Activated CD4-positive, alpha-beta T cell treated with anti-CD3 and anti-CD28 coated beads for 36 hours (primary cell): ENCODE data around the gene ARSA. TPM values are rescaled to one million over a fixed set of nuclear protein-coding genes. Genes with fewer than 3 reads are reported as not detected.
"Not testable (repeated sequence)": the region's sequence is repeated elsewhere in the genome, so short reads cannot be mapped to it uniquely, and the experiment has no call there.

Source experiments
- ATAC-seq: fragments of 200-7000 bp; cut with Tn5 transposase; one replicate; pipeline ENCODE4 v1.10.0; 2021; ENCODE audit warnings: mild to moderate bottlenecking, moderate library complexity
- CTCF ChIA-PET: fragments of 350-600 bp; sonication (Branson Sonifier 250); formaldehyde crosslinking; loops from one replicate; lab custom pipeline; 2021; ENCODE audit warnings: antibody characterized with exemption; lab: Charles Lee
- POLR2A ChIA-PET: fragments of 350-600 bp; sonication (Branson Sonifier 250); formaldehyde crosslinking; loops from one replicate; lab custom pipeline; 2021; ENCODE audit warnings: antibody characterized with exemption, inconsistent platforms; lab: Charles Lee
- DNase-seq: peaks from one replicate; pipeline ENCODE4 v3.0.0-alpha.2; 2020
- H3K27ac Mint-ChIP-seq: one replicate; pipeline ENCODE4 v1.8.0; 2021; ENCODE audit warnings: mixed read lengths
- H3K27me3 Mint-ChIP-seq: one replicate; pipeline ENCODE4 v1.8.0; 2021; ENCODE audit warnings: mixed read lengths
- H3K36me3 Mint-ChIP-seq: one replicate; pipeline ENCODE4 v1.8.0; 2021; ENCODE audit warnings: low read depth, mixed read lengths
- H3K4me1 Mint-ChIP-seq: one replicate; pipeline ENCODE4 v1.8.0; 2021; ENCODE audit warnings: mixed read lengths
- H3K4me3 Mint-ChIP-seq: one replicate; pipeline ENCODE4 v1.8.0; 2021; ENCODE audit warnings: mild to moderate bottlenecking, moderate library complexity, mixed read lengths
- H3K9me3 Mint-ChIP-seq: one replicate; pipeline ENCODE4 v1.8.0; 2021; ENCODE audit warnings: low read depth, mixed read lengths
- intact Hi-C, 2 experiments: fragments of 100-400 bp; cut with DNase I in 1 of 2; cut with micrococcal nuclease in 1 of 2; formaldehyde crosslinking; loops; one replicate each; pipeline versions ENCODE4 v1.14.2 to v1.15.1; 2022 to 2024; cut with DNase I, micrococcal nuclease
- total RNA-seq, 2 experiments: library from RNA; stranded (reverse); gene quantifications; one replicate each; pipeline ENCODE4 v1.2.3, GENCODE V29; 2021

The ARSA gene
- total RNA-seq, 2 experiments from 2014 or later: 14.9 to 15.4 TPM

- Mint-ChIP-seq H3K27ac (no peak overlapping the region), H3K36me3 (no peaks in the 10 kb centered on the region)
- intact Hi-C loops: no loop called here
Observed at GRCh38 chr22:50653256-50653655, 25.3 kb upstream of the ARSA start.

DNA sequence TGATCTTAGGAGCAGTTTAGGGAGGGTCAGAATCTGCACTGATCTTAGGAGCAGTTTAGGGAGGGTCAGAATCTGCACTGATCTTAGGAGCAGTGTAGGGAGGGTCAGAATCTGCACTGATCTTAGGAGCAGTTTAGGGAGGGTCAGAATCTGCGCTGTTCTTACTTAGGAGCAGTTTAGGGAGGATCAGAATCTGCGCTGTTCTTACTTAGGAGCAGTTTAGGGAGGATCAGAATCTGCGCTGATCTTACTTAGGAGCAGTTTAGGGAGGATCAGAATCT, 15.8 kb upstream of the ARSA start:
- ATAC-seq, H3K4me3 Mint-ChIP-seq, H3K4me1 Mint-ChIP-seq, H3K27ac Mint-ChIP-seq, H3K9me3 Mint-ChIP-seq, H3K27me3 Mint-ChIP-seq, DNase-seq, POLR2A ChIA-PET, H3K36me3 Mint-ChIP-seq, intact Hi-C loops, CTCF ChIA-PET: not testable (repeated sequence)

More at GRCh38 chr22:50653256-50653655, 25.3 kb upstream of the ARSA start:
- ChIA-PET POLR2A (no interaction called here), CTCF (no interaction called here)
- DNase-seq (no peak), ATAC-seq (no peak)
- Mint-ChIP-seq H3K27me3 (peaks cover 8% of the 10 kb centered on the region), H3K4me3 (no peak overlapping the region), H3K9me3 (peaks cover 6% of the 10 kb centered on the region), H3K4me1 (no peaks in the 10 kb centered on the region)

DNA sequence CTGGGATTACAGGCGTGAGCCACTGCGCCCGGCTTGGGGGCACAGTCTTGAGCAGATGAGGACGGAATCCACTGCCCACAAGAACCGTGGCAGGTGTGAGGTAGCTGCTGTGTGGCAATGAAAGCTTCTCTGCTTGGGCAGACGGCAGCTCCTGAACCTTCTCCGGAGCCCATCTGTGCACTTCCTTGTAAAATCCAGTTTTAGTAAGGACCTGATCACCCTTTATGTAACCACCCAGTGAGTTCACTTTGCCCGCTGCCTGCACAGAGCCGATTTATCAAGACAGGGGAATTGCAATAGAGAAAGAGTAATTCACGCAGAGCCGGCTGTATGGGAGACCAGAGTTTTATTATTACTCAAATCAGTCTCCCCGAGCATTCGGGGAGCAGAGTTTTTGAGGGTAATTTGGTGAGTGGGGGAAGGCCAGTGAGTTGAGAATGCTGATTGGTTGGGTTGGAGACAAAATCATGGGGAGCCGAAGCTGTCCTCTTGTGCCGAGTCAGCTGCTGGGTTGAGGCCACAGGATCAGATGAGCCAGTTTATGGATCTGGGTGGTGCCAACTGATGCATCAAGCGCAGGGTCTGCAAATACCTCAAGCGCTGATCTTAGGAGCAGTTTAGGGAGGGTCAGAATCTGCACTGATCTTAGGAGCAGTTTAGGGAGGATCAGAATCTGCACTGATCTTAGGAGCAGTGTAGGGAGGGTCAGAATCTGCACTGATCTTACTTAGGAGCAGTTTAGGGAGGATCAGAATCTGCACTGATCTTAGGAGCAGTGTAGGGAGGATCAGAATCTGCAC, 15.3 kb upstream of the ARSA start:
- H3K27ac Mint-ChIP-seq, CTCF ChIA-PET, H3K36me3 Mint-ChIP-seq, H3K27me3 Mint-ChIP-seq, ATAC-seq, H3K4me1 Mint-ChIP-seq, intact Hi-C loops, H3K4me3 Mint-ChIP-seq, H3K9me3 Mint-ChIP-seq, POLR2A ChIA-PET, DNase-seq: not testable (repeated sequence)

DNA sequence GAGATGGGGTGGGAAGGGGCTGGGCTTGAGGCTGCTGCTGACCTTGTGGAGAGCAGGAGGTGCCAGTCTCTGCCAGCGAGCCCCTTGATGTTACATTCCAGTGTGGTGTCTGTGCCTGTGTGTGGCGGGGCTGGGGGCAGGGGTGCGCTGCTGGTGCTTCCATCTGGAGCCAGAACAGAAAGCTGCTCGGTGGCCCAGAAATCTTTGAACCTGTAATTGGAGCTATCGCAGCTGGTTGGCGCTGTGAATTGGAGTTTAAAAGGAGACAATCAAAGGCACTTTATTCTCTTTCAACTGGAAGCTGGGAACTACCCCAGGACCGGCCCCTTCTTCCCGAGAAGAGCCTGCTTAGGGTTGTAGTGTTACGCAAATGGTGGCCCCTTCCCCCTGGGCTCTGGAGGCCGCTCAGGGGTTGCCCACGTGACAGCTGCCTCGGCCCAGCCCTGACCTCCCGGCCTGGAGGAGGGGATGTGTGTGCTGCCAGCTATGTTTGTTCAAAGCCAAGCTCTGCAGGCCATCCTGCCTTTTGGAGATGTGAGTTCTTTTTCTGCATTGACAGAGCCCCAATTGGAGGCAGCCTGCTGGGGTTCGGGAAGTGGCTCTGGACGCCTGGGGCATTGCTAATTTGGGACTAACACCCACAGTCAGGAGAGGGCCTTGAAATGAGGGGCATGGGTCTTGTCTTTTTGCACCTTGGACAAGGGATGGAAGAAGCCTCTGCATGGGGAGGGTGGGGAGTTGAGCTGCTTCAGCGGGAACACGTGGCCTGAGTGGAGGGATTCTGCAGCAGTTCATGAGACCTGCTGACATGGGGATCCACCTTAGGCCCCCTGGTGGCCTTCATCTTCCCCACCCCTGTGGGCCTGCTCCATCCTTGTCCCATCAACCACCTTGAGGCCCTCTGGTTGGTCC, 14.0 kb upstream of the ARSA start:
- CTCF ChIA-PET: interaction anchor here (0.6 to 1.0 kb wide), 2 partner anchors 10 to 61 kb away, joined by 3 read pairs; no protein-coding TSS in a partner anchor
- no peak for DNase-seq
- intact Hi-C loops: no loop called here
- no peak overlapping the region for H3K4me3 Mint-ChIP-seq
- H3K36me3 Mint-ChIP-seq: no peaks in the 10 kb centered on the region
- no peak for ATAC-seq
- peaks cover 8% of the 10 kb centered on the region for H3K27me3 Mint-ChIP-seq
- H3K27ac Mint-ChIP-seq: no peak overlapping the region
- POLR2A ChIA-PET: no interaction called here
- H3K4me1 Mint-ChIP-seq: no peaks in the 10 kb centered on the region
- no peaks in the 10 kb centered on the region for H3K9me3 Mint-ChIP-seq

GRCh38 chr22:50640857-50641647, 13.1 kb upstream of the ARSA start:
- ATAC-seq (no peak), DNase-seq (no peak)
- no peaks in the 10 kb centered on the region for H3K4me1 Mint-ChIP-seq
- intact Hi-C loops: no loop called here
- no peak overlapping the region for H3K27ac Mint-ChIP-seq
- no peak overlapping the region for H3K4me3 Mint-ChIP-seq
- ChIA-PET POLR2A (no interaction called here), CTCF (interaction anchor here (0.6 to 1.0 kb wide), 2 partner anchors 11 to 60 kb away, joined by 3 read pairs; no protein-coding TSS in a partner anchor)
- H3K27me3 Mint-ChIP-seq: peaks cover 3% of the 10 kb centered on the region
- no peaks in the 10 kb centered on the region for H3K9me3 Mint-ChIP-seq
- no peaks in the 10 kb centered on the region for H3K36me3 Mint-ChIP-seq

DNA sequence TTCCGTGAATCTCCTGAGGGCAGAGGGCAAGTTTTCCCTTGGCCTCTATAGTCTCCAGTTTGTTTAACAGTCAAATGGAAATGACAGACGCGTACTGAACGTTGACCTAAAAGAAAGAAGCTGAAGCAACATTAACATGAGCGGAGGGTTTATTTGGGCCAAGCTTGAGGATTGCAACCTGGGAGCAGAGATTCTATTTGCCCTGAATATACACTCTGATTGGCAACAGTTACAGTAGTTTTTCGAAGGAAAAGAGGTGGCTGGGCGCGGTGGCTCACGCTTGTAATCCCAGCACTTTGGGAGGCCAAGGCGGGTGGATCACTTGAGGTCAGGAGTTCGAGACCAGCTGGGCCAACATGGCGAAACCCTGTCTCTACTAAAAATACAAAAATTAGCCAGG, 12.3 kb upstream of the ARSA start:
- H3K27me3 Mint-ChIP-seq, H3K9me3 Mint-ChIP-seq, CTCF ChIA-PET, H3K4me1 Mint-ChIP-seq, H3K36me3 Mint-ChIP-seq, intact Hi-C loops, DNase-seq, ATAC-seq, H3K27ac Mint-ChIP-seq, POLR2A ChIA-PET, H3K4me3 Mint-ChIP-seq: not testable (repeated sequence)

DNA sequence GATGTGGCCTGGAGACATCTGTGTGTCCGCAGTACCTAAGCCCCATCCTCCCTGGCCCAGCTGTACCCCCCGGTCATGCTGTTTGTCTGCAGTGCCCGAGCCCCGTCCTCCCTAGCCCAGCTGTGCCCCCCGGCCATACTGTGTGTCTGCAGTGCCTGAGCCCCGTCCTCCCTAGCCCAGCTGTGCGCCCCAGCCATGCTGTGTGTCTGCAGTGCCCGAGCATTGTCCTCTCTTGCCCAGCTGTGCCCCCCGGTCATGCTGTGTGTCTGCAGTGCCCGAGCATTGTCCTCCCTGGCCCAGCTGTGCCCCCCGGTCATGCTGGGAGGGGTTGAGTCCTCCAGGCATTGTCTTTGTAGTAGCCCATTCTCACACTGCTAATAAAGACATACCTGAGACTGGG, 7.6 kb upstream of the ARSA start:
- intact Hi-C loops: no loop called here
- no peak for ATAC-seq

DNA sequence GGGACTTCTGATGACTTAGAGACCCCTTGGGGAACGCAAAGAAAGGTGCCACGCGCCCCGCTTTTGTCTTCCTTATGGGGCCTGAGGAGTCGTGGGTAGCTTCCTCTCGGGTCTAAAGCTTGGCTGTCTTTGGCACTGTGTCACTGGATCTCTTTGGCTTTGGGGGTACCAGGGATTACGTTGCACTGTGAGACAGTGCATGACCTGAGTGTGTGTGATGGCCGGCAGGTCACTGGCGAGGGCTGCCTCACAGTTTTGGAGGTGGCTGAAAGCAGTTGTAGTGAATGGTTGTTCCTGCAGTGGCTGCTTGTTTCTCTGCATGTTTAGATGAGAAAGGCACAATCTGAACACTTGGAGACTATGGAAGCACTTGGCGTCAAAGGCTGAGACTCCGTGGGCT, 5.8 kb upstream of the ARSA start:
- DNase-seq (no peak), ATAC-seq (no peak)
- H3K36me3 Mint-ChIP-seq: no peaks in the 10 kb centered on the region
- no peak overlapping the region for H3K27ac Mint-ChIP-seq
- ChIA-PET CTCF (interaction anchor here (0.7 to 0.9 kb wide), 2 partner anchors 13 to 35 kb away, joined by 3 to 5 read pairs; no protein-coding TSS in a partner anchor), POLR2A (no interaction called here)
- intact Hi-C loops: no loop called here
- no peaks in the 10 kb centered on the region for H3K9me3 Mint-ChIP-seq
- no peak overlapping the region for H3K4me3 Mint-ChIP-seq
- H3K4me1 Mint-ChIP-seq: peaks cover 6% of the 10 kb centered on the region
- no peaks in the 10 kb centered on the region for H3K27me3 Mint-ChIP-seq

More for the DNA sequence above, 7.6 kb upstream of the ARSA start:
- no peak overlapping the region for H3K4me3 Mint-ChIP-seq
- no peak for DNase-seq
- H3K4me1 Mint-ChIP-seq: no peaks in the 10 kb centered on the region
- no peaks in the 10 kb centered on the region for H3K27me3 Mint-ChIP-seq
- no peaks in the 10 kb centered on the region for H3K9me3 Mint-ChIP-seq
- no peak overlapping the region for H3K27ac Mint-ChIP-seq
- no peaks in the 10 kb centered on the region for H3K36me3 Mint-ChIP-seq
- ChIA-PET POLR2A (no interaction called here), CTCF (no interaction called here)

GRCh38 chr22:50633086-50633485, 5.1 kb upstream of the ARSA start:
- Mint-ChIP-seq H3K27me3 (no peaks in the 10 kb centered on the region), H3K9me3 (no peaks in the 10 kb centered on the region), H3K4me3 (no peak overlapping the region), H3K4me1 (peaks cover 11% of the 10 kb centered on the region), H3K27ac (no peak overlapping the region), H3K36me3 (no peaks in the 10 kb centered on the region)
- DNase-seq (no peak), ATAC-seq (no peak)
- ChIA-PET POLR2A (no interaction called here), CTCF (interaction anchor here (0.5 to 0.9 kb wide), 3 partner anchors 12 to 279 kb away, joined by 3 to 5 read pairs (median 4); no protein-coding TSS in a partner anchor)
- intact Hi-C loops: no loop called here

GRCh38 chr22:50630376-50630775, 2.4 kb upstream of the ARSA start:
- peaks cover 2% of the 10 kb centered on the region for H3K36me3 Mint-ChIP-seq
- peaks cover 14% of the 10 kb centered on the region for H3K4me1 Mint-ChIP-seq
- ATAC-seq (no peak), DNase-seq (no peak)
- ChIA-PET POLR2A (interaction anchor here (1.1 kb wide), 1 partner anchor 30 kb away, joined by 3 read pairs; no protein-coding TSS in a partner anchor), CTCF (interaction anchor here (1.0 to 2.2 kb wide), 2 partner anchors 9 to 105 kb away, joined by 3 to 7 read pairs; partner anchors contain the start of gene SCO2)
- intact Hi-C loops: no loop called here
- H3K9me3 Mint-ChIP-seq: no peaks in the 10 kb centered on the region
- H3K27ac Mint-ChIP-seq: no peak overlapping the region
- H3K4me3 Mint-ChIP-seq: no peak overlapping the region
- H3K27me3 Mint-ChIP-seq: no peaks in the 10 kb centered on the region
